Muscle of back (tissue), 11 donors: ENCODE data around the gene KCTD1. TPM values are rescaled to one million over a fixed set of nuclear protein-coding genes. Genes with fewer than 3 reads are reported as not detected.
A peak's percentile ranks its signal among the peaks of the same experiment; 100 is the strongest.

ENCODE experiments used
- DNase-seq, 3 donors: peaks; one replicate each; pipeline versions ENCODE4 v3.0.0 to v3.0.0-alpha.2; 2013
- polyA plus RNA-seq, 10 donors: library from polyadenylated mRNA; unstranded; fragments of 120-200 nt; gene quantifications; one replicate each; pipeline ENCODE4 v1.2.1, GENCODE V29; 2013; ENCODE audit not compliant: insufficient read length in 10 of 10

KCTD1 gene
- polyA plus RNA-seq, 10 donors: 4.0 to 15.5 (median 6.0) TPM

GRCh38 chr18:26550998-26551694, 2.8 kb upstream of the KCTD1 start:
- DNase-seq: peak in 1 of 3 donors; percentile 66

GRCh38 chr18:26549263-26550094, 1.1 kb upstream of the KCTD1 start:
- DNase-seq: peak; percentile 22 to 73 (median 35)

GRCh38 chr18:26547646-26548414, 523 bp downstream of the KCTD1 start:
- DNase-seq: peak; percentile 71 to 92 (median 86)

GRCh38 chr18:26546875-26547645, 1.3 kb downstream of the KCTD1 start:
- DNase-seq: no peak

- no peak for DNase-seq
These were observed 2.0 kb downstream of the KCTD1 start for GRCh38 chr18:26546170-26546874.

- DNase-seq: no peak
These were observed 2.8 kb downstream of the KCTD1 start for GRCh38 chr18:26545335-26546123.

- no peak for DNase-seq
These were observed 3.9 kb downstream of the KCTD1 start for GRCh38 chr18:26544451-26544850.

- DNase-seq: no peak
These were observed 5.0 kb downstream of the KCTD1 start for GRCh38 chr18:26543373-26543772.

- no peak for DNase-seq
These were observed 8.2 kb downstream of the KCTD1 start for GRCh38 chr18:26540043-26540628.

- DNase-seq: no peak
These were observed 9.8 kb downstream of the KCTD1 start for GRCh38 chr18:26538524-26538923.

- DNase-seq: no peak
These were observed 11.7 kb downstream of the KCTD1 start for GRCh38 chr18:26536664-26537063.

- no peak for DNase-seq
These were observed 12.3 kb downstream of the KCTD1 start for GRCh38 chr18:26536032-26536431.

GRCh38 chr18:26535630-26536029, 12.7 kb downstream of the KCTD1 start:
- no peak for DNase-seq

GRCh38 chr18:26532367-26533340, 15.7 kb downstream of the KCTD1 start:
- no peak for DNase-seq

- DNase-seq: no peak
These were observed 16.6 kb downstream of the KCTD1 start for GRCh38 chr18:26531605-26532298.

- DNase-seq: no peak
These were observed 21.5 kb downstream of the KCTD1 start for GRCh38 chr18:26526966-26527234.

GRCh38 chr18:26526128-26526965, 22.0 kb downstream of the KCTD1 start:
- no peak for DNase-seq
